Nucleus accumbens (tissue), 56 donors: ENCODE data around the gene FAHD1.

Source experiments
- DNase-seq, 56 donors: peaks; one replicate each; lab custom pipeline; 2025; lab: John Stamatoyannopoulos, UW

The FAHD1 gene

DNA sequence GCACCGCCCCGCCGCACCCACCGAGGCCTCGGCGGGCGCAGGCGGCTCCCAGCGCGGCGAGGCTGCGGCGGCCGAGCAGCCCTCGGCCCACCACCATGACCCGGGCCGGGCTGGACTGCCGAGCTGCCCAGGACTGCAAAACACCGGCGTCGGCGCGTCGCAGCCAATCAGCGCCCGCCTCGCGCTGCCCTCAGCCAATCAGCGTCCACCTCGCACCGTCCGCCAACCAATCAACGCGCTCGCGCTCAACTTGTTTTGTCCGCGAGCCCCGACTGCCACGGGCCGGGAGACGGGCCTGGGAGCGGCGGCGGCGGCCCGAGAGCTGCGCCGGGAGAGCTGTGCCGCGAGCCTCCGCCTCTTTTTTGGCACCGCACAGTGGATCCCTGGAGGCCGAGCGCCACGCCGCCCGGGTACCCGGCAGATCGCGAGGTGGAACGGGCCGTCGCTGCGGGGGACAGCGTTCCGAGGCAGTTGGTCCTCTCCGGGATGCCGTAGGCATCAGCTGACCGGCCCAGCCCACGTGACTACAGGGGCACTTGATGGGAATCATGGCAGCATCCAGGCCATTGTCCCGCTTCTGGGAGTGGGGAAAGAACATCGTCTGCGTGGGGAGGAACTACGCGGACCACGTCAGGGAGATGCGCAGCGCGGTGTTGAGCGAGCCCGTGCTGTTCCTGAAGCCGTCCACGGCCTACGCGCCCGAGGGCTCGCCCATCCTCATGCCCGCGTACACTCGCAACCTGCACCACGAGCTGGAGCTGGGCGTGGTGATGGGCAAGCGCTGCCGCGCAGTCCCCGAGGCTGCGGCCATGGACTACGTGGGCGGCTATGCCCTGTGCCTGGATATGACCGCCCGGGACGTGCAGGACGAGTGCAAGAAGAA, at the start of gene FAHD1, which contains the start of gene HAGH:
TSS of gene FAHD1 (plus strand) at position 516 of the 883 bp plus-strand sequence. CDS start at position 549, 33 bp downstream.
TSS of gene HAGH (minus strand) at position 135 of the 883 bp plus-strand sequence. CDS start at position 97, 38 bp downstream.
- peak in 55 of 56 donors; percentile 41 to 99 (median 92) for DNase-seq

DNA sequence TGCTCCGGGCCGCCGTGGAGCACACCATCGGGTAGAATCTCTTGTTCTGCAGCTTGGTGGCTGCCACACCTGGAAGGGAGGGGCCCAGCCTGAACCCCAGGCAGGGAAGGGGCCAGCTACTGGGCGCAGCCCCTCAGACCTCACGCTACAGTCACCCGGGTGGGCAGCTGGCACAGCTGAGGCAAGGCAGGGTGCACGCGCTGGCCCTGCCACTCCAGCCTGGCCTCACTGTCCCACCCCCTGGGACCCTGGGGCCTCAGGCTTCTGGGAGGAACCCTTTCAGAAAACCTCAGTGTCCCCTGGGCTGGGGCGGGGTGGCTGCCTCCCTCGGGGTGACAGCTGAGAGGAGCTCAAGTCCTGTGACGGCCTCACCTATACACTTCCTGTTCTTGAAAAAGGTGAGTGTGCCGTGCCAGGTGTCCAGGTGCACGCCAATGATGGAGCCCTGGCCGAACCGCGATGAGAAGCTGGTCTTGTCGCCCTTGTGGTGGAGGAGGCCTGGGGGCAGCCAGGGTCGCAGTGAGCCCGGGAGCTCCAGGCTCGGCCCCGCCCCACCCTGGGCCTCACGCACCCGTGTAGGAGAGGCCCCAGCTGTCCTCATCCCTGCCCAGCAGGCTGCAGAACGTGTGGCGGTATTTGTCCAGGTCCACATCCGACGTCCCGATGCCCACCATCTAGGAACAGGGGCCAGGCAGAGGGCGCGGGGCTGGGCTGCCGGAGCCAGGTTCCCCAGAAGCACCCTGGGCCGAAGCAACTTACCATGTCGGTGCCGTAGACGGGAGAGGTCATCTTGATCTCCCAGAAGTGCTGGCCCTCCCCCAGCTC, 49.4 kb upstream of the FAHD1 start:
- DNase-seq, result no peak

DNA sequence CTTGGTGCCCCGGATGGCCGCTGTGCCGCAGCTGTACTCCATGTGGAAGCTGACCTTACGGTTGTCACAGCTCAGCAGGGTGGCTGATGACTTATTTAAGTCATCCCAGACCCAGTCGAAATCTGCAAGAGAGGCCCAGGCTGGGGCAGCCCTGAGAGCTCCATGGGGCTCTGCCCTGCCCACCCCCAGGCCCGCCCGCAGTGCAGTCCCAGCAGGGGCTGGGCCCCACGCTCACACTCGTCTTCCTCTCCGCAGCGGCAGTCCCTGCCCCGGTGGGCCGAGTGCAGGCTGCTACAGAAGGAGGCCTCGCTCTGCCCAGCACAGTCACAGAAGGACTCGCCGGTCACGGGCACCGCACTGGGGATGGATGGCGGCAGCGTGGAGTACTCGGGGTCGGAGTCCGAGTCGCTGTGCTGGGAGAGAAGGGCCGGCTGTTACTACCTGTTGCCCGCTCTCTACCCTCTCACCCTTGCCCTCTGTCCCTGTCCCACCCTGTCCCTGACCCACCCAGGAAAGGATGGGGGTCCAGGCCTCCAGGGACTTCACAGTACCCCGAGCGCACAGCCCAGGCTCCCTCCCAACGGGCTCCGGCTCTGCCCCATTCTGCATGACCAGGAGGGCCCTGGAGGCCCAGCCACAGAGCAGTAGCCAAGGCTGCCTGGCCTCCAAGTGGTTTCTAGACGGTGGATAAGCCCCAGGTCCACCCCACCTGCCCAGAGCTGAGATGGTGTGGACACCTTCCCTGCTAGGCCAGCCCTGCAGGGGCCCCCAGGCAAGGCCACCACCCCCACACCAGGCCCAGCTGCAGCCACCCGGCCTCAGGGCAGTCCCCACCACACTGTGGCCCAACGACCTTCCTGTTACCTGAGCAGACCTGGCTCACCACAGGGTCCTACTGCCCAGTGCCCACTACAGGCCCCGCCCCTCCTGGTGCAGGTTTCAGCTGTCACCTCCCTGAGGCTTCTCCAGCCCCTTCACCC, 48.5 kb upstream of the FAHD1 start:
- no peak for DNase-seq

DNA sequence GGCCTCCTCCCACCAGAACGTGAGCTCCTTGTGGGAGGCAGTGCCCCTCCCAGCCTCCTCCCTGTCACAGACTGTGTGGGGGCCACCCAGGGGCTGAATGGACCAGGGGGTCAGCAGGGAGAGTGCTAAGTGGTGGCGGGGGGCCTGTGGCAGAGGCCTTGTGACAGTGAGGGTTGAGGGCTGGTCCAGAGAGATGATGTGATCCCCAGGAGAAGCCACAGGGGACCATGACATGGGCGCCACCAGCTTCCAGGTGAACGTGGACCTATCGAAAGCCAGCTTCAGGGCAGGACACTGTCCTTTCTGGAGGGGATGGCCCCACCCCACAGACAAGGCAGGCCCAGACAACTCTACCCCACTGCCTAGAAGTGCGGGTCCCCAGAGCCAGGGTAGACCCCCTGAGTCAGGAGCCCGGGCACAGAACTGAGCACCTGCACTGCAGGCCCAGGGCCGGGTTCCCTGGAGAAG, 47.7 kb upstream of the FAHD1 start:
- no peak for DNase-seq

DNA sequence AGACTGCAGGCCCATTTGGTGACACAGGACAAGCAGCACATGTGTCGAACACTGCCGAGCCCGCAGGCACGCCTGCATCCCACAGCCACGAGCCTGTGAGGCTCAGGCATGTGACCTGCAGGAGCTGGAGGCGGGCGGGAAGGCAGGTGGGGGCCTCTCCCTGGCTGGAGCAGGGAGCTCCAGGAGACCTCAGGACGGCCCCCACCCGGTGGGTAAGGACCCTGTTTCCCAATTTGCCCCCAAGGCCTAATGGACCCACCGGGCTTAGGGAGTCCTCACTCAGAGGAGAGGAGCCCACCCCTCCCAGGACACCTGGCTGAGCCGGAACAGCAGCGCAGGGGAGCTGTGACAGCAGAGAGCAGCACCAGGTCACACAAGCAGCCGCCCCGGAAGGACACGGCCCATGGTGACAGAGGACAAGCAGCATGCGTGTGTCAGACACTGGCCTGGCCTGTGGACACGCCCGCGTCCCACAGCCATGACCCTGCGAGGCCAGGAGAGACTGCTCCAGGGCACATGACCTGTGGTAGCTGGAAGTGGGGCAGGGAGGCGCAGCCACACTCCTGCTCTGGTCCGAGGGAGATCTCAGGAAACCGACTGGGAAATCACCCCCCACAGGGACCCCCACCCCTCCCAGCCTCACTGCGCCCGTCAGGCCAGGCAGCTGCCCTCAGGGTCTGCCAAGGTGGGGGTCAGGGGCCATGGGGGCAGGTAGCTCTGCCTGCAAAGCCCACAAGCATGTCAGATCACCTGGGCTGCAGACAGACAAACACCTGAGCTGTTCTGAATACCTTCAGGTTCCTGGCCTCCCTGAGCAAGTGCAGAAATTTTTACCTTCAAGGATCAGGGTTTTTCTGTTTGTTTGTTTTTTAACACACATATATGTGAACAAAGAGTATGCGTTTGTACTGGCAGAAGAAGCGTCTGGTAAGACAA, 47.0 kb upstream of the FAHD1 start:
- DNase-seq, result peak in 1 of 56 donors; percentile 29

DNA sequence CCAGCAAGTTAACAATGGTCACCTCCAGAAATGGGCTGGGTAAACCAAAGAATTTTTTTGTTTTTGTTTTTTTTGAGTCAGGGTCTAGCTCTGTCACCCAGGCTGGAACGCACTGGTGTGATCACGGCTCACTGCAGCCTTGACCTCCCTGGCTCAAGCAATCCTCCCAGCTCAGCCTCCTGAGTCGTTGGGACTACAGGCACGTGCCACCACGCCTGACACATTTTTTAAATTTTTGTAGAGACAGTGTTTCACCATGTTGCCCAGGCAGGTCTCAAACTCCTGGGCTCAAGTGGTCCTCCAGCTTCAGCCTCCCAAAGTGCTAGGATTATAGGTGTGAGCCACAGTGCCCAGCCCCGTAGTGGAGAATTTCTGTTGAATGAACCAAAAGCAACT, 46.3 kb upstream of the FAHD1 start:
- no peak for DNase-seq

DNA sequence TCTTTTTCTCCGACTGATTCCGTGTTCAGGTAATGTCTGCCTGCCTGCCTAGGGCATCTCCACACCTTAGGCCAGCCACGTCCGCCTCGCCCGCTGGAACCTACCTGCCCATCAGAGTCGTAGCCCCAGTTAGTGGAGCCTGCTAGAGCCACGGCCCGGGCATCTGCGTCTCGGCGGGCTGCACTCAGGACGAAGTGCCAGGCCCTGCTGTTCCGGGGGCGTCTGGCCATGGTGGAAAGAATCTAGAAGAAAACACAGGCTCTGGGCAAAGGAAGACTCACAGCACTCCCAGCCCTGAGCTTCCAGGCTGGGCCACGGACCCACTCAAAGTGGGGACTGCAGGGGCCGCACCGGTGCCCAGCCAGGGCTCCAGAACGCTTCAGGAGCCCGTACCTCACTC, 45.8 kb upstream of the FAHD1 start:
- DNase-seq, result no peak

DNA sequence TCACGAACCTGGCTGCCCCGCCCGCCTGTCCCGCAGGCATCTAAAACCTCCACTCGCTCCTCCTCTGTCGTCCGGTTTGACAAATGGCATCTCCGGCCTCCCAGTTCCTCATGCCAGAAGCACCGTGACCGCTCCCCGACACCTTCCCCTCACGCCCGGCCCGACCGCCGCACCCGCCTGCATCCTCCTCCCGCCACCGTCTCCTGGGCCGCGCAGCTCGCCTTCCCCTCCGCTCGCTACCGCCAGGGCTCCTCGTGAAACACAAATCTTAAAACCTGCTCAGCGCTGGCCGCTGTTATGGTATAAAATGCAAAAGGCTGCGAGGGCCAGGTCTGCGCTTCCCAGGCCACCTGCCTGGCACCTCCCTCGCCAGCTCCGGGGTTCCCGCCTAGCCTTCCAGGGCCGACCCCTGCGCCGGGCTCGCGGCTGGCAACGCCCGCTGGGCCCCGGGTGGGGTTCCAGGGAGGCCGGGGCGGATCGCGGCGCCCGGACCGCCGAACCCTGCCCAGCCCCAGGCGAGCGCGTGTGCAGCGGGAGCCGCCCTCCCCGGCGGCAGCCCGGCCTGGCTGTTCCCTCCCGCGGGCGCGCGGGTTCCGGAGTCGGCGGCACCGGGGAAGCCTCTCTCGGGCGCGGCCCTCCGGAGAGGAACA, 45.1 kb upstream of the FAHD1 start:
- no peak for DNase-seq

DNA sequence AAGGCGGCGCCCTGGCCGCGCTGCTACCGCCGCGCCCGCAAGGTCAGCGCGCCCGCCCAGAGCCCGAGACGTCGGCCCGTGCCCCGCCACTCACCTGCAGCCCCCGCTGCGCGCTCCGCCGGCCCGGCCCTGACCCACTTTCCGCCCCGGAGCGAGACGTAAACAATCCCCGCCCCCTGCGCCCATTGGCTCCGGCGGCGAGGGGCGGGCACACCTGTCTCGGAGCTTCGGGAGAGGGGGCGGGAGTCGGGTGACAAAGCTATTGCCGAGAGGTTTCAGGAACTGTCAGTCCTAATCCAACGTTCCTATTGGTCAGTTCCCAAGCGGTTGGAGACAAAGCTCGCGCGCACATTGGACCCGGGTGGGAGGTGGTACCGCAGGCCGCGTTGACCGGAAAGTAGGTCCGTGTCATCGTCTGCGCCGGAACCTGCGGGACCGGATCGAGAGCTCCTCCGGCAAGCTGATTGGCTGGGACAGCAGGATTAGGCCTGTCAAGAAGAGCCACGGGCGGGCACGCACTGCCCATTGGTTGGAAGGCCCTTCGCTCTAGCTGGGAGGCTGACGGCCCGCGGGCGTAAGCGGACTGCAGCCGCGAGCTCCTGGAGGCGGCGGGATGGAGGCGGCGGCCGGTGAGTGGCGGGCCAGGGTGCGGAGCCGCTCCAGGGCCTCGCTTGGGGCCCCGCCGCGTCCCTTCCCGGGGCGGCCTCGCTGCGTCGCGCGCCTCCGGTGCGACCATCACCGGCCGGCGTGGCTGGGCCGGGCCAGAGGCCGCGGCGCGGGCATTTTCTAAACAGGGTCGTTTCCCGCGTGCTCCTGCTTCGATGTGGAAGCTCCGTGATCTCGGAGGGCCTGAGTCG, 44.4 kb upstream of the FAHD1 start, which contains the start of the genes NUBP2 and SPSB3:
TSS of gene NUBP2 (plus strand) at position 553 of the 857 bp plus-strand sequence. CDS start at position 614, 61 bp downstream.
TSS of gene SPSB3 (minus strand) at position 164 of the 857 bp plus-strand sequence. CDS start 1,088 bp downstream, outside the sequence.
- DNase-seq, result peak; percentile 90 to 100 (median 100)

DNA sequence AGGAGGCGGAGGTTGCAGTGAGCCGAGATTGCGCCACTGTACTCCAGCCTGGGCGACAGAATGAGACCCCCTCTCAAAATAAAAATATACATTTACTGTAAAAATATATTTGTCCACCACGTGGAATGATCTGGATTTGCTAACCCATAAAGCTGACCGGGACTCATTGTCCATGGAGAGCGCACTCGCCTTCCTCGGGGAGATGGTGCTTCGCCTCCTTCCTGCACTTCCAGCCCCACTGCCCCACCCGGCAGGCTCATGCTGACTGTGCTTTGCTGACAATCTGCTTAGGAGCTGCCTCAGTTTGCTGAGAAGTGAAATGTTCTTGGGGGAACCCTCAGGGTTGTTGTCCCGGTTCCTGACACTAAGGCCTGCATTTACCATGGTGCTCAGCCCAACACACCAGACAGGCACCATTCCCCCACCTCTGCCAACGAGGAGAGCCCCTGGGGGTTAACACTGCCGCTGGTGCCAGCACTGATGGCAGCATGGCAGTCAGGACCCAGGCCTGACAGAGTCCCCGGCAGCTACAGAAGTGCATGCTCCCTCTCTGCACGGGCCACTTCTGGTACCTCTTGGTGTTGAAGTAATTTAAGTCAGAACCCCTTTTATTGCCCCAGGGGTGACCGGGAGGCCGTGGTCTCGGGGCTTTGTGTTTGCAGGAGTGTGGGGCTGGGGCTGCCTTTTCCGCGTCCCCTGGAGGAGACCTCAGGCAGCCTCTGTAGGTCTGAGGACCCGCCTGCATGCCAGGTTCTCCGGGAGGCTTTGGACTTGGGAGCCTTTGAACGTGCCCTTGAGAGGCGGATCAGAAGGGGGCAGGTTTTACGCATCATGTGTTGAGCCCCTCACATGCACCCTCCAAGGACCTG, 41.8 kb upstream of the FAHD1 start:
- DNase-seq, result no peak

DNA sequence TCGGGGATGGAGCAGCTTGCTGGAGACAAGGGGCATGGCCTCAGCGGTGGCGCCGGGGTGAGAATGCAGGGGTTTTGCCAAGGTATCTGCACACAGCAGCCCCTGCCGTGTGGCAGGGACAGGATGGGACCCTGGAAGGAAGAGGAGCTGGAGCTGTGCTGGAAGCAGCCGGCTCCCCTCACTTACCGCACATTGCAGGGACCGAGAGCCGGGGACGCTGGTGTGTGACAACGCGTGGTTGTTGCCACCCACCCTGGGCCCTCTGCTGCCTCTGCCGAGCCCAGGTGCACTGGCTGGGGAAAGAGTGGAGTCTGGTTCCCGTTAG, 41.2 kb upstream of the FAHD1 start:
- no peak for DNase-seq

DNA sequence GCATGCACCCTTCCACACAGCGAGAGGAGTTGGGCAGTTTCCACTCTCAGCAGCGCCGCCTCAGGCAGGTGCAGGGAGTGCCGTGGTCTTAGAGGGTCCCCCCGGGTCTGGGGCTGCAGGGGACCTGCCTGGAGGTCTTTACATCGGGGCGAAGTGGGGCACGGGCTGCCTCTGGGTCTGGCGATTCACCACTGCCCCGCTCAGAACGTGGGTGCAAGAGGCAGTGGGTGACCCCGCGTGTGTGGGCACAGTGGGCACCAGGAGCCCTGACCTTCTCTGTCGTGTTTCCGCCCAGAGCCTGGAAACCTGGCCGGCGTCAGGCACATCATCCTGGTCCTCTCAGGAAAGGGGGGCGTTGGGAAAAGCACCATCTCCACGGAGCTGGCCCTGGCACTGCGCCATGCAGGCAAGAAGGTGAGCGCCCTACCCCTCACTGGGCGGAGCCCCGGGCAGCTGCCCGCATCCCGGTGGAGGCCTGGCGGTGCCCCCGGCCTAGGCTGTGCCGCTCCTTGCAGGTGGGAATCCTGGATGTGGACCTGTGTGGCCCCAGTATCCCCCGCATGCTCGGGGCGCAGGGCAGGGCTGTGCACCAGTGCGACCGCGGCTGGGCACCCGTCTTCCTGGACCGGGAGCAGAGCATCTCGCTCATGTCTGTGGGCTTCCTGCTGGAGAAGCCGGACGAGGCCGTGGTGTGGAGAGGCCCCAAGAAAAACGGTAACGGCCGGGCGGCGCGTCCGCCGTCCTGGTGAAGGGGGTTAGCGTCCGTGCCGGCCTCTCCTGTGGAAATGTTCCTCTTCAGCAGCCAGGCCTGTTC, 40.6 kb upstream of the FAHD1 start:
- DNase-seq, result no peak

DNA sequence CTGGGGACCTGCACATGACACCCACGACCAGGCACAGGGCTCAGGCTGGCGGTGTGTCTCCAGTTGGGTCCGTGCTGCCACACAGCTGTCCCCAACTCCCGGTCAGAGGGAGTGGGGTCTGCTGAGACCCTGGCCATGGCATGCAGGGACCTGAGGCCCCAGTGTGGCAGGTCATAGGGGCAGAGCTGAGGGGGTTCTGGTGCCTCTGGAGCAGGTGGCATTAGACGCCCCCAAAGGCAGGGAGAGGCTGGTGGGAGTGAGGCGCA, 40.0 kb upstream of the FAHD1 start:
- DNase-seq, result no peak

DNA sequence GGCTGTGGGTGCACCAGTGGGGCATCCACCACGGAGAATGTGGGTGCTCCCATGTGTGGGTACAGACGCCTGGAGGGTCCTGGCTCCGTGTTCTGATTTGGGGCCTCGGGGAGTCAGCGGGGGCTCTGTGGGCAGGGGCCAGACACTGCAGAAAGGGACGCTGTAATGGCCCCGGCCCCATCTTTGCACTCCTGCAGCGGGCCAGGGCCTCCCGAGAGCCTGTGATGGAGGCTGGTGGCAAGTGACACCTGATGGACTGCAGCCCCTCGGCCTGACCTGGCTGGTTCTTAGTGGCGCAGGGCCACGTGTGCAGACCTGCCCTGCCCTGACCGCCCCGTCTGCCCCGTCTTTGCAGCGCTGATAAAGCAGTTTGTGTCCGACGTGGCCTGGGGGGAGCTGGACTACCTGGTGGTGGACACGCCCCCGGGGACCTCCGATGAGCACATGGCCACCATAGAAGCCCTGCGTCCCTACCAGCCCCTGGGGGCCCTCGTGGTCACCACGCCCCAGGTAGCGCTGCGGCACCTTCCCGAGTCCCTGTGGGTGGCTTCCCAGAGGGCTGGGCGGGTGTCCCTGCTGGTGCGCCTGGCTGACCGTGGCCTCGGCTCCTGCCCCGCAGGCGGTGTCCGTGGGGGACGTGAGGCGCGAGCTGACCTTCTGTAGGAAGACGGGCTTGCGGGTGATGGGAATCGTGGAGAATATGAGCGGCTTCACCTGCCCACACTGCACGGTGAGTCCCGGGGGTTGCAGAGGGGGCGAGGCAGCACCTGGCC, 39.5 kb upstream of the FAHD1 start:
- DNase-seq, result no peak
